HepG2 (cell line): ENCODE measurements around the gene TAOK3. TPM values are rescaled to one million over a fixed set of nuclear protein-coding genes. Genes with fewer than 3 reads are reported as not detected.

Experiments
- ATAC-seq: fragments of 200-7000 bp; cut with Tn5 transposase; 3 replicates; pipeline ENCODE4 v1.9.1; 2020; ENCODE audit warnings: mild to moderate bottlenecking, moderate library complexity
- BruUV-seq: library from RNA; stranded (reverse); fragments of 400-500 nt; replicated peaks from 2 replicates; lab custom pipeline; 2021; lab: Mats Ljungman, UMichigan
- CTCF ChIA-PET: fragments of 300-600 bp; formaldehyde crosslinking; extraction: SDS; loops from one replicate; lab custom pipeline; 2021; ENCODE audit warnings: low total read pairs, inconsistent platforms, low intra/inter-chr PET ratio; lab: Yijun Ruan, JAX
- POLR2A ChIA-PET: fragments of 350-600 bp; sonication (Branson Sonifier 250); formaldehyde crosslinking; loops from one replicate; lab custom pipeline; 2020; ENCODE audit warnings: antibody characterized with exemption, inconsistent platforms; lab: Yijun Ruan, JAX
- DNase-seq: peaks from one replicate; pipeline ENCODE4 v3.0.0-alpha.2; 2015; ENCODE audit warnings: low spot score
- FAIRE-seq: peaks from 3 replicates; lab custom pipeline; 2011; peaks lifted over from hg19 to GRCh38; lab: Jason Lieb, UNC
- H2AFZ ChIP-seq: one replicate; pipeline ENCODE4 v1.6.1; 2011; ENCODE audit warnings: low read length, inconsistent platforms
- H3K27ac ChIP-seq: fragments of 300-600 bp; 3 replicates; pipeline ENCODE4 v1.8.0; 2011; ENCODE audit warnings: mixed run types, mild to moderate bottlenecking, mixed read lengths, low read length, inconsistent platforms; ENCODE audit not compliant: insufficient read depth; ENCODE audit errors: extremely low read length
- H3K27me3 ChIP-seq, 2 experiments: fragments of 200-600 bp in 1 of 2; 2 replicates in 1 of 2; 3 replicates in 1 of 2; pipeline versions ENCODE4 v1.6.0 to v1.8.0; 2011; ENCODE audit warnings: low read length in 2 of 2, mild to moderate bottlenecking in 2 of 2, moderate library complexity in 2 of 2, inconsistent platforms in 1 of 2; ENCODE audit not compliant: insufficient read depth in 2 of 2, control insufficient read depth in 1 of 2
- H3K36me3 ChIP-seq, 2 experiments: fragments of 200-600 bp in 1 of 2; replicated peaks in 1 of 2; 2 replicates in 1 of 2; 3 replicates in 1 of 2; pipeline versions ENCODE4 v1.5.1 to v1.8.0; 2011; ENCODE audit warnings: low read length in 2 of 2, inconsistent platforms in 1 of 2; ENCODE audit not compliant: insufficient read depth in 2 of 2, control insufficient read depth in 1 of 2
- H3K4me1 ChIP-seq: 2 replicates; pipeline ENCODE4 v1.5.1; 2012; ENCODE audit warnings: low read length, inconsistent platforms; ENCODE audit not compliant: insufficient read depth
- H3K4me2 ChIP-seq: 2 replicates; pipeline ENCODE4 v1.6.0; 2011; ENCODE audit warnings: low read depth, low read length, inconsistent platforms
- H3K4me3 ChIP-seq, 3 experiments: fragments of 200-600 bp in 1 of 3; sonication (generic), shearing (Covaris generic) in 1 of 3; replicated peaks in 1 of 3; 2 replicates each; pipeline ENCODE4 v1.5.1; 2011 to 2016; ENCODE audit warnings: low read length in 3 of 3, inconsistent platforms in 2 of 3, low read depth in 2 of 3, mild to moderate bottlenecking in 2 of 3, control low read depth in 1 of 3, mixed read lengths in 1 of 3; ENCODE audit not compliant: insufficient read depth in 1 of 3
- H3K79me2 ChIP-seq: one replicate; pipeline ENCODE4 v1.6.1; 2011; ENCODE audit warnings: low read length, inconsistent platforms; ENCODE audit not compliant: insufficient read depth
- H3K9ac ChIP-seq: 2 replicates; pipeline ENCODE4 v1.6.0; 2011; ENCODE audit warnings: mild to moderate bottlenecking, low read depth, low read length, inconsistent platforms; ENCODE audit not compliant: insufficient read depth
- H3K9me3 ChIP-seq: 2 replicates; pipeline ENCODE4 v1.5.1; 2012; ENCODE audit warnings: mild to moderate bottlenecking, low read length
- H4K20me1 ChIP-seq: 2 replicates; pipeline ENCODE4 v1.6.0; 2011; ENCODE audit warnings: inconsistent platforms, mild to moderate bottlenecking, low read length, moderate library complexity; ENCODE audit not compliant: insufficient read depth
- AGO1 ChIP-seq: fragments of 200-400 bp; formaldehyde crosslinking; IDR thresholded peaks from 2 replicates; pipeline ENCODE4 v1.6.1; 2017; ENCODE audit warnings: mild to moderate bottlenecking, low read depth, low read length, moderate library complexity; ENCODE audit not compliant: poor library complexity, severe bottlenecking
- ARHGAP35 ChIP-seq: sonication (generic); formaldehyde crosslinking; IDR thresholded peaks from 2 replicates; pipeline ENCODE4 v1.9.0; 2022; ENCODE audit warnings: mild to moderate bottlenecking, inconsistent platforms, moderate library complexity, missing genetic modification reagents, borderline replicate concordance
- CTCF ChIP-seq: sonication (generic); formaldehyde crosslinking; IDR thresholded peaks from 2 replicates; pipeline ENCODE4 v1.5.0; 2020; ENCODE audit warnings: mild to moderate bottlenecking, missing genetic modification reagents, moderate library complexity
- DPF2 ChIP-seq: sonication (generic); formaldehyde crosslinking; IDR thresholded peaks from 2 replicates; pipeline ENCODE4 v1.4.0; 2020; ENCODE audit warnings: mild to moderate bottlenecking, low read depth, missing genetic modification reagents, borderline replicate concordance
- DZIP1 ChIP-seq: sonication (generic); formaldehyde crosslinking; IDR thresholded peaks from 2 replicates; pipeline ENCODE4 v1.5.0; 2020; ENCODE audit warnings: mild to moderate bottlenecking, missing genetic modification reagents
- FOXK1 ChIP-seq: sonication (generic); formaldehyde crosslinking; IDR thresholded peaks from 2 replicates; pipeline ENCODE4 v1.4.0; 2020; ENCODE audit warnings: low read depth, missing genetic modification reagents, borderline replicate concordance
- IRX3 ChIP-seq: sonication (generic); formaldehyde crosslinking; IDR thresholded peaks from 2 replicates; pipeline ENCODE4 v1.8.1; 2023; ENCODE audit warnings: mild to moderate bottlenecking, low read depth, missing genetic modification reagents, borderline replicate concordance
- KLF13 ChIP-seq: sonication (generic); formaldehyde crosslinking; IDR thresholded peaks from 2 replicates; pipeline ENCODE4 v1.4.0; 2020; ENCODE audit warnings: mild to moderate bottlenecking, missing genetic modification reagents
- PHB2 ChIP-seq: fragments of 450-650 bp; IDR thresholded peaks from 2 replicates; pipeline ENCODE4 v1.6.1; 2018; ENCODE audit not compliant: partially characterized antibody
- RFX1 ChIP-seq: fragments of 450-650 bp; IDR thresholded peaks from 2 replicates; pipeline ENCODE4 v1.6.1; 2017
- TCF12 ChIP-seq, 2 experiments: fragments of 450-650 bp in 1 of 2; sonication (generic) in 1 of 2; formaldehyde crosslinking in 1 of 2; IDR thresholded peaks; 2 replicates each; pipeline versions ENCODE4 v1.6.1 to v1.8.0; 2017 to 2022; ENCODE audit warnings: antibody characterized with exemption in 1 of 2, mild to moderate bottlenecking in 1 of 2, missing genetic modification reagents in 1 of 2, moderate library complexity in 1 of 2
- ZNF136 ChIP-seq: sonication (generic); formaldehyde crosslinking; IDR thresholded peaks from 2 replicates; pipeline ENCODE4 v1.8.1; 2022; ENCODE audit warnings: low read depth, mild to moderate bottlenecking, moderate library complexity, missing genetic modification reagents
- ZNF281 ChIP-seq: sonication (generic); formaldehyde crosslinking; IDR thresholded peaks from 2 replicates; pipeline ENCODE4 v1.4.0; 2020; ENCODE audit warnings: missing genetic modification reagents, borderline replicate concordance
- ZNF768 ChIP-seq: sonication (generic); formaldehyde crosslinking; IDR thresholded peaks from 2 replicates; pipeline ENCODE4 v1.4.0; 2020; ENCODE audit warnings: missing genetic modification reagents
- ZSCAN30 ChIP-seq: sonication (generic); formaldehyde crosslinking; IDR thresholded peaks from 2 replicates; pipeline ENCODE4 v1.5.0; 2020; ENCODE audit warnings: mild to moderate bottlenecking, missing genetic modification reagents
- WGBS: methylation state at CpG from one replicate; pipeline ENCODE4 v1.1.6; 2017; ENCODE audit warnings: low lambda C conversion rate; 5-methylcytosine and 5-hydroxymethylcytosine counted together
- in situ Hi-C: cut with HindIII; loops from 2 replicates; pipeline ENCODE4 v1.10.0; 2017; ENCODE audit warnings: low pct_unique_long_range_greater_than_20kb; ENCODE audit not compliant: extremely low pct_ligation_motif_present
- intact Hi-C: fragments of 100-400 bp; cut with micrococcal nuclease; formaldehyde crosslinking; loops from one replicate; pipeline ENCODE4 v1.10.0; 2022; ENCODE audit not compliant: unreplicated experiment
- polyA plus RNA-seq, 8 experiments: library from polyadenylated mRNA; depleted of rRNA in 3 of 8; stranded (reverse) in 7 of 8; unstranded in 1 of 8; fragments of >200 nt; fragmentation: Illumina TruSeq in 4 of 8; extraction: Trizol in 4 of 8; gene quantifications; 2 replicates each; pipeline versions ENCODE4 v1.2.1 to v1.2.3, GENCODE V29; 2011 to 2016; ENCODE audit warnings: low read depth in 4 of 8, missing spikeins in 1 of 8, mixed read lengths in 1 of 8; ENCODE audit not compliant: insufficient read depth in 1 of 8
- total RNA-seq, 5 experiments: library from RNA; depleted of rRNA; stranded (reverse); fragments of >200 nt; fragmentation: Illumina TruSeq; extraction: Trizol; gene quantifications; 2 replicates each; pipeline ENCODE4 v1.2.3, GENCODE V29; 2016; ENCODE audit warnings: low read depth in 1 of 5
- TF ChIP-seq, protein P1 (sequence below): sonication (generic); formaldehyde crosslinking; IDR thresholded peaks from 2 replicates; pipeline ENCODE4 v1.5.0; 2020; ENCODE audit warnings: mild to moderate bottlenecking, missing genetic modification reagents

Gene TAOK3
- total and polyA plus RNA-seq, 2 of the 13 experiments (the other 11 are each of a cell fraction or from before 2014, with no cell fraction given) = 10.4 to 12.3 TPM

GRCh38 chr12:118311666-118312065, 61.0 kb downstream of the TAOK3 start:
- TF ChIP-seq TCF12 (IDR thresholded peaks at IDR 0.05) (no peak), TCF12 (CRISPR knock-in tag; IDR thresholded peaks at IDR 0.05) (no peak), DZIP1 (CRISPR knock-in tag) (no peak), ARHGAP35 (CRISPR knock-in tag) (no peak), ZNF281 (no peak), AGO1 (no peak), KLF13 (CRISPR knock-in tag) (no peak), IRX3 (CRISPR knock-in tag) (no peak), CTCF (CRISPR knock-in tag) (no peak), ZSCAN30 (no peak), DPF2 (no peak), ZNF768 (no peak), PHB2 (no peak), FOXK1 (CRISPR knock-in tag) (no peak), ZNF136 (CRISPR knock-in tag) (no peak), RFX1 (no peak)
- TF ChIP-seq, protein P1, sequence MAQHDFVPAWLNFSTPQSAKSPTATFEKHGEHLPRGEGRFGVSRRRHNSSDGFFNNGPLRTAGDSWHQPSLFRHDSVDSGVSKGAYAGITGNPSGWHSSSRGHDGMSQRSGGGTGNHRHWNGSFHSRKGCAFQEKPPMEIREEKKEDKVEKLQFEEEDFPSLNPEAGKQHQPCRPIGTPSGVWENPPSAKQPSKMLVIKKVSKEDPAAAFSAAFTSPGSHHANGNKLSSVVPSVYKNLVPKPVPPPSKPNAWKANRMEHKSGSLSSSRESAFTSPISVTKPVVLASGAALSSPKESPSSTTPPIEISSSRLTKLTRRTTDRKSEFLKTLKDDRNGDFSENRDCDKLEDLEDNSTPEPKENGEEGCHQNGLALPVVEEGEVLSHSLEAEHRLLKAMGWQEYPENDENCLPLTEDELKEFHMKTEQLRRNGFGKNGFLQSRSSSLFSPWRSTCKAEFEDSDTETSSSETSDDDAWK (CRISPR knock-in tag) = no peak
- FAIRE-seq (no peak), ATAC-seq (no peak), DNase-seq (no peak)
- Histone ChIP-seq H3K9me3 (no peaks in the 10 kb centered on the region), H4K20me1 (no peaks in the 10 kb centered on the region), H3K36me3 (no peaks in the 10 kb centered on the region), H3K4me1 (no peaks in the 10 kb centered on the region), H3K79me2 (no peaks in the 10 kb centered on the region), H3K4me2 (no peak overlapping the region), H2AFZ (no peak overlapping the region), H3K27me3 (no peaks in the 10 kb centered on the region), H3K4me3 (no peak overlapping the region), H3K27ac (no peak overlapping the region), H3K9ac (no peak overlapping the region)
- 97% methylated on average over 2 of the region's 2 CpGs for WGBS
- POLR2A ChIA-PET = no interaction called here
- BruUV-seq = no TSS peak
- in situ Hi-C loops (no loop called here), intact Hi-C loops (no loop called here)
- CTCF ChIA-PET = no interaction called here
